Activated CD4-positive, alpha-beta T cell treated with anti-CD3 and anti-CD28 coated beads for 36 hours (primary cell): Measurements from ENCODE around the gene YWHAH. TPM values are rescaled to one million over a fixed set of nuclear protein-coding genes. Genes with fewer than 3 reads are reported as not detected.
"Not testable (repeated sequence)": the region's sequence is repeated elsewhere in the genome, so short reads cannot be mapped to it uniquely, and the experiment has no call there.

Source experiments
- ATAC-seq: fragments of 200-7000 bp; cut with Tn5 transposase; one replicate; pipeline ENCODE4 v1.10.0; 2021; ENCODE audit warnings: mild to moderate bottlenecking, moderate library complexity
- CTCF ChIA-PET: fragments of 350-600 bp; sonication (Branson Sonifier 250); formaldehyde crosslinking; loops from one replicate; lab custom pipeline; 2021; ENCODE audit warnings: antibody characterized with exemption; lab: Charles Lee
- POLR2A ChIA-PET: fragments of 350-600 bp; sonication (Branson Sonifier 250); formaldehyde crosslinking; loops from one replicate; lab custom pipeline; 2021; ENCODE audit warnings: antibody characterized with exemption, inconsistent platforms; lab: Charles Lee
- DNase-seq: peaks from one replicate; pipeline ENCODE4 v3.0.0-alpha.2; 2020
- H3K27ac Mint-ChIP-seq: one replicate; pipeline ENCODE4 v1.8.0; 2021; ENCODE audit warnings: mixed read lengths
- H3K27me3 Mint-ChIP-seq: one replicate; pipeline ENCODE4 v1.8.0; 2021; ENCODE audit warnings: mixed read lengths
- H3K36me3 Mint-ChIP-seq: one replicate; pipeline ENCODE4 v1.8.0; 2021; ENCODE audit warnings: low read depth, mixed read lengths
- H3K4me1 Mint-ChIP-seq: one replicate; pipeline ENCODE4 v1.8.0; 2021; ENCODE audit warnings: mixed read lengths
- H3K4me3 Mint-ChIP-seq: one replicate; pipeline ENCODE4 v1.8.0; 2021; ENCODE audit warnings: mild to moderate bottlenecking, moderate library complexity, mixed read lengths
- H3K9me3 Mint-ChIP-seq: one replicate; pipeline ENCODE4 v1.8.0; 2021; ENCODE audit warnings: low read depth, mixed read lengths
- intact Hi-C, 2 experiments: fragments of 100-400 bp; cut with DNase I in 1 of 2; cut with micrococcal nuclease in 1 of 2; formaldehyde crosslinking; loops; one replicate each; pipeline versions ENCODE4 v1.14.2 to v1.15.1; 2022 to 2024; cut with DNase I, micrococcal nuclease
- total RNA-seq, 2 experiments: library from RNA; stranded (reverse); gene quantifications; one replicate each; pipeline ENCODE4 v1.2.3, GENCODE V29; 2021

YWHAH gene
- total RNA-seq, 2 experiments from 2014 or later = 83.2 to 98.5 TPM

DNA sequence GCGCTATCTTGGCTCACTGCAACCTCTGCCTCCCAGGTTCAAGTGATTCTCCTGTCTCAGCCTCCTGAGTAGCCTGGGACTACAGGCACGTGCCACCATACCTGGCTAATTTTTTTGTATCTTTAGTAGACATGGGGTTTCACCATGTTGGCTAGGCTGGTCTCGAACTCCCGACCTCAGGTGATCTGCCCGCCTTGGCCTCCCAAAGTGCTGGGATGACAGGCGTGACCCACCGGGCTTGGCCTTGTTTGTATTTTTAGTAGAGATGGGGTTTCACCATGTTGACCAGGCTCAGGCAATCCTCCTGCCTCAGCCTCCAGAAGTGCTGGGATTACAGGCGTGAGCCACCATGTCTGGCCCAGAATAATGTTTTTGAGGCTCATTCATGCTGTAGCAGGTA lies 37.6 kb downstream of the YWHAH start:
- H3K27ac Mint-ChIP-seq, H3K4me1 Mint-ChIP-seq, H3K4me3 Mint-ChIP-seq, intact Hi-C loops, H3K36me3 Mint-ChIP-seq, H3K9me3 Mint-ChIP-seq, DNase-seq, H3K27me3 Mint-ChIP-seq, ATAC-seq, POLR2A ChIA-PET, CTCF ChIA-PET: not testable (repeated sequence)

DNA sequence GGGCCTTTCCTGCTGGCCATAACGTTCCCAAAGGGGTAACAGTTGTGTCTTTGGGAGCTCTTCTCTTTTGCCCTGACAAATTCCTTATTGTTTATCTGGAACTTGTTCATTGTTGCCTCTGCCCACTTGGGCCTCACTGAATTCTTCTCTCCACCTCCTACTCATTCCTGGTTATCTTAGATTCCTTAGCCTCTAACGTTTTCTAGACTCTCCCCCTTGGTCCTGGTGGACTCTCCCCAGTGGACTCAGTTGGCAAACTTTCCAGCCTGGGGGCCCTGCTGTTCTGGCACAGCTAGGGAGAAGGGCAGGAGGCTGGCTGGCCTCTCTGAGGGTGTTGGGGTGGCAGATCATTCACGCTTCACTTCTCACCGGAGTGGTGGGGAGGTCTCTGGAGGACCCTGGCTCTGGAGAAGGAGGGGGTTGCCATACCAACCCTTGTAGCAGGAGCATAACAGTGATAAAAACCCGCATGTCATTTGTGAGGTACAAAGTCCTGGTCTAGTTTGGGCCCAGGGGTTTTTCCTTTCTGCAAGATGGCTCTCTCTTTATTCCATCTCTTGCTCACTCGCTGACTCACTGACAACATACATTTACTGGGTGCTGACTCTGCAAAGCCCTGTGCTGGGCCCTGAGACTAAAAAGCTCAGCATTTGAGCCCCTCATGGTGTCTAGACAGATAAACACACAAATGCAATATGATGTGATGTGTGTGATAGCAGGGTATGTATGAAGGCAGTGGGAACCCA lies 39.7 kb downstream of the YWHAH start:
- Mint-ChIP-seq H3K9me3 (no peaks in the 10 kb centered on the region), H3K27me3 (peaks cover 9% of the 10 kb centered on the region), H3K36me3 (no peaks in the 10 kb centered on the region), H3K27ac (no peak overlapping the region), H3K4me3 (no peak overlapping the region), H3K4me1 (no peaks in the 10 kb centered on the region)
- ChIA-PET CTCF (interaction anchor here (0.6 to 1.1 kb wide), 5 partner anchors 14 to 196 kb away, joined by 3 to 5 read pairs (median 4); no protein-coding TSS in a partner anchor), POLR2A (no interaction called here)
- intact Hi-C loops = no loop called here
- ATAC-seq = no peak
- DNase-seq = no peak

DNA sequence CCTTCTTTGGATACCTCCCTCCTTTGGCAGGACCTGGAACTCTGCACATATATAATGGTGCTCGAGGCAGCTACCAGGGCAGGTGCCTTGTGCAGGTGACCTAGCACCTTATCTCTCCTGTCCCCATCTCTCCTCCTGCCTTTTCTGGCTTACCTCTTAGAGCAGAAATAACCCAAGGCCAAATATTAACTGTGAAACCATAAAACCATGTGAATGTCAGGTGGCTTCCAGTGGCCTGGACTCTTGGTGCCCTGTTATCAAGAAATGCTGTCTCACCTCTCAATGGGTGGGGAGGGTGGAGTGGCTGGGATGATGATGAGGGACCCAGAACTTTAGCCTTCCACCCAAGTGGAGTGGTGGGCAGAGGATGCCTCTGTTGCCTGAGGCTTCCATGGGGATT lies 42.9 kb downstream of the YWHAH start:
- Mint-ChIP-seq H3K4me1 (no peaks in the 10 kb centered on the region), H3K4me3 (no peak overlapping the region), H3K27me3 (peaks cover 9% of the 10 kb centered on the region), H3K9me3 (no peaks in the 10 kb centered on the region), H3K27ac (no peak overlapping the region), H3K36me3 (no peaks in the 10 kb centered on the region)
- ChIA-PET POLR2A (no interaction called here), CTCF (no interaction called here)
- ATAC-seq (no peak), DNase-seq (no peak)
- intact Hi-C loops = no loop called here

DNA sequence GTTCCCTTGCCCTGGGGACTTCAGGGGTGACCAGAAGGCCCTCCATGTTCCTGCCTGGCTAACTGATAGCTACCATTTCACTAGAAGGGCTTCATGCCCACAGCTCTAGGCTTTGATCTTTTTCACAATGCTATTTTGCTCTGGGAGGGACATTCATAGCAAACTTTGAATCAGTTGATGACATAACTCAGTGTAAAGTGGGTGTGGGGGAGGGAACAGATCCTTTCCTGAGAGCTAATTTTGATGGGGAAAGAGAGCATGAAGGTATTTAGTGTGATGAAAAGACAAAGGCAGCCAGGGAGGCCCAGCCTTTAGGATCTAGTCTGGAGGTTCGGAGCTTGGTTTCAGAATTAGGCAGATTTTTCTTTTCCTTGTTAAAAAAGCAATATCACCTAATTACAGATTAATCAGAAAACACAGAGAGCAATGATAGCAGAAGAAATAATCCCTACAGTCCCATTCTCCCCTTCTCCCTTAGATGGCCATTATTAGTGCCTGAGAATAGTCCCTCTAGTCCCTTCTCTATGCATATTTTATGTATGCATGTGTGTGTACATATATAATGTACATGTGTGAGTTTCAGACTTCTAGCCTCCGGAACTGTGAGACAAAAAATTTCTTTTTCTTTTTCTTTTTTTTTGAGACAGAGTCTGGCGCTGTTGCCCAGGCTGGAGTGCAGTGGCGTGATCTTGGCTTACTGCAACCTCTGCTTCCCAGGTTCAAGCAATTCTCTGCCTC lies 46.9 kb downstream of the YWHAH start:
- Mint-ChIP-seq H3K4me3 (no peak overlapping the region), H3K4me1 (no peaks in the 10 kb centered on the region), H3K27me3 (peaks cover 9% of the 10 kb centered on the region), H3K36me3 (no peaks in the 10 kb centered on the region), H3K9me3 (no peaks in the 10 kb centered on the region), H3K27ac (no peak overlapping the region)
- DNase-seq (no peak), ATAC-seq (no peak)
- ChIA-PET POLR2A (no interaction called here), CTCF (interaction anchor here (0.6 to 3.9 kb wide), 5 partner anchors 14 to 154 kb away, joined by 3 to 12 read pairs (median 3); no protein-coding TSS in a partner anchor)
- intact Hi-C loops = no loop called here

DNA sequence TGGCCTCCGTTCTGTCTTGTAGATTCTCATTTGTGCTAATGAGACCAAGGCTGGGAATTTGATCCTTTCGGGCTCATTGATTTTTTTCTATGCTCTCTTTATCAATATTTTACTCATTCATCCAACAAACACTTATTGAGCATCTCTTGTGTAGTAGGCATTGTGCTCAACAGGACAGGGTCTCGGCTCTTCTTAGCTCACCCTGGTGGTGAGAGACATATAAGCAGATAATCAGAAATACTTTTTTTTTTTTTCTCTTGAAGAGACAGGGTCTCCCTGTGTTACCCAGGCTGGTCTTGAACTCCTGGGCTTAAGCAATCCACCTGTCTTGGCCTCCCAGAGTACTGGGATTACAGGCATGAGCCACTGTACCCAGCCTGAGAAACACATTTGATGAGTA lies 50.7 kb downstream of the YWHAH start:
- H3K27me3 Mint-ChIP-seq = peaks cover 2% of the 10 kb centered on the region
- no peak overlapping the region for H3K27ac Mint-ChIP-seq
- no peaks in the 10 kb centered on the region for H3K36me3 Mint-ChIP-seq
- CTCF ChIA-PET = interaction anchor here (0.9 kb wide), 1 partner anchor 25 kb away, joined by 3 read pairs; no protein-coding TSS in a partner anchor
- POLR2A ChIA-PET = no interaction called here
- no peak overlapping the region for H3K4me3 Mint-ChIP-seq
- H3K4me1 Mint-ChIP-seq = no peaks in the 10 kb centered on the region
- no peak for ATAC-seq
- H3K9me3 Mint-ChIP-seq = no peaks in the 10 kb centered on the region
- no peak for DNase-seq
- intact Hi-C loops = no loop called here

DNA sequence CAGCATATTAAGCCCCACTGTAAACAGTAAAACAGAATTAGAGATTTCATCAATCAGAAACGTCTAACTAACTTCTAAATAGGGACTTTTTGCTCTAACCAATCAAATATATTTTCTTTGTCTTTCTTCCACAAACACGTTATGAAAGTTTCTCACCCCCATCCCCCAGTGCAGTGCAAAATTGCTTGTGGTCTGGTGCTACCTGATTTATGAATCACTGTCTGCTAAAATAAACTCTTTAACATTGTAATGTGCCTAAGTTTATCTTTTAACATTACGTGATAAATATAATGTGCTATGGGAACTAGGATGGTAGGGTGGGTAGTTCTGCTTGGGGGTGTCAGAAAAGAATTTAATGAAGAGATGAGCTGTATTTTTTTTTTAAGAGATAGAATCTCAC lies 51.5 kb downstream of the YWHAH start:
- intact Hi-C loops = no loop called here
- Mint-ChIP-seq H3K4me1 (no peaks in the 10 kb centered on the region), H3K27me3 (peaks cover 2% of the 10 kb centered on the region), H3K4me3 (no peak overlapping the region), H3K27ac (no peak overlapping the region), H3K9me3 (no peaks in the 10 kb centered on the region), H3K36me3 (no peaks in the 10 kb centered on the region)
- ChIA-PET CTCF (interaction anchor here (0.9 to 1.1 kb wide), 2 partner anchors 16 to 25 kb away, joined by 3 read pairs; no protein-coding TSS in a partner anchor), POLR2A (no interaction called here)
- ATAC-seq (no peak), DNase-seq (no peak)

DNA sequence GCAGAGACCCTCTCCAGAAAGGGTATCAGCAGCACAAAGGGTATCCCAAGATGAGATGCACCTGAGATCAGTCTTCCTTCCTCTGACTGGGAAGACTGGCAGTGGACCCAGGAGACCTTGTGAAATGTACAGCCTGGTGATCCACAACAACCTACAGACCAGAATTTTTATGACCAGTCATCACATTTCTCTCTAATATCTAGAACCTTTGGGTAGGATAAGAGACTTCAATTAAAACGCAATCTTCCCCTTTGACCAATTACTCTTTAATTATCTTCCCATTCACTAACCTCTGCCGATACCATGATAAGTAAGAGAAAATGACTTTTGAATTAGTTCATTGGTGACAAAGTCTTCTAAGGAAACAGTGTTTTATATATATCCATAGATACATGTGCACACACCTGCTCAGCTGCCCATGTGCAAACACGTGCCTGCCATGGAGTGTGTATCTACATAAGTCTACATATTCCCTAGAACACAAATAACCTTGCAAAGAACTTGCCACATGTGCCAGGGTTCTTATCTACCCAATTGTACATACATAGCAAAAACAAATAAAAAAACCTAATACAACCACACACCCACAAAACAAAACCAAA lies 54.5 kb downstream of the YWHAH start:
- no peaks in the 10 kb centered on the region for H3K4me1 Mint-ChIP-seq
- ATAC-seq = no peak
- no peaks in the 10 kb centered on the region for H3K9me3 Mint-ChIP-seq
- ChIA-PET POLR2A (no interaction called here), CTCF (no interaction called here)
- H3K27ac Mint-ChIP-seq = no peak overlapping the region
- no peaks in the 10 kb centered on the region for H3K36me3 Mint-ChIP-seq
- intact Hi-C loops = no loop called here
- no peak for DNase-seq
- H3K4me3 Mint-ChIP-seq = no peak overlapping the region
- peaks cover 2% of the 10 kb centered on the region for H3K27me3 Mint-ChIP-seq

DNA sequence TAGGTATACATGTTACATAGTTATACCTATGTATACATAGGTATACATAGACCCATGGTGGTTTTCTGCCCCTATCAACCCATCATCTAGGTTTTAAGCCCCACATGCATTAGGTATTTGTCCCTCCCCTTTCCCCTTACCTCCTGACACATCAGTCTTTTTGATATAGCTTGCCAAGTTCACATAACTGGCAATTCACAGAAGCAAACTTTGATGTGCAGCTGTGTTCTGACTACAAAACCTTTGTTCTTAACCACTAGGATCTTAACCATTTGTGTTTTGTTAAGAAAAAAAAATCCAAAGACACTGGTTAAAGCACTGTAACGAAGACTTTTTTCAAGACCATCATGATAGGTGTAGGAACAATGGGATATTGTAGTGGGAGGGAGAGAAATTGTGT lies 55.8 kb downstream of the YWHAH start:
- ChIA-PET CTCF (no interaction called here), POLR2A (no interaction called here)
- H3K27ac Mint-ChIP-seq = no peak overlapping the region
- ATAC-seq (no peak), DNase-seq (no peak)
- H3K9me3 Mint-ChIP-seq = no peaks in the 10 kb centered on the region
- H3K27me3 Mint-ChIP-seq = peaks cover 2% of the 10 kb centered on the region
- H3K4me1 Mint-ChIP-seq = no peaks in the 10 kb centered on the region
- H3K36me3 Mint-ChIP-seq = no peaks in the 10 kb centered on the region
- H3K4me3 Mint-ChIP-seq = no peak overlapping the region
- intact Hi-C loops = no loop called here

DNA sequence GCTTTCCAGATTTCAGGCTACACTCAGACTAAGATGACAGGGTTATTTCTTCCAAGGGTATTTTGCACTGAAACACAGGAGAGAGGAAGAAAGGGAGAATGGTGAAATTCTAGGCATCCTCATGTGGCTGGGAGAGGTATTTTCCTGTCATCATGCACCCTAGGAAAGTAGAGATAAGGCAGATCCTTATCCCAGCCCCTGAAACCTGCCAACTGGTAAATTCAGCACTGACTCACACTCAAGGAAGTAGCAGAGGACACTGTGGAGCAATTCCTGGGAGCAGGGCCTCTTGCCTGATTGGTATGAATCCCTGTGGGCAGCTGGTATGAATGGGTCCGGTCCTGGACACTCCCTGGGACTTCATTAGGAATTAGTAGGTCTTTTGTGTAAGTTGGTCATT lies 61.1 kb downstream of the YWHAH start:
- DNase-seq (no peak), ATAC-seq (no peak)
- Mint-ChIP-seq H3K4me1 (no peaks in the 10 kb centered on the region), H3K4me3 (no peak overlapping the region), H3K27me3 (peaks cover 3% of the 10 kb centered on the region), H3K36me3 (no peaks in the 10 kb centered on the region), H3K9me3 (no peaks in the 10 kb centered on the region), H3K27ac (no peak overlapping the region)
- ChIA-PET CTCF (no interaction called here), POLR2A (no interaction called here)
- intact Hi-C loops = no loop called here
